Testis (tissue), 3 donors: ENCODE measurements around the gene ZMIZ1. TPM values are rescaled to one million over a fixed set of nuclear protein-coding genes. Genes with fewer than 3 reads are reported as not detected.

ENCODE experiments used
- DNase-seq: peaks from one replicate; pipeline ENCODE4 v3.0.0-alpha.2; 2019
- H3K27ac ChIP-seq, 2 donors: fragments of 200-600 bp; sonication (generic); one replicate each; pipeline ENCODE4 v1.5.1; 2019
- H3K27me3 ChIP-seq: fragments of 200-600 bp; sonication (generic); one replicate; pipeline ENCODE4 v1.5.1; 2019
- H3K36me3 ChIP-seq: fragments of 200-600 bp; sonication (generic); one replicate; pipeline ENCODE4 v1.5.1; 2017; ENCODE audit warnings: low read depth; ENCODE audit errors: missing control alignments
- H3K4me1 ChIP-seq: fragments of 200-600 bp; sonication (generic); one replicate; pipeline ENCODE4 v1.5.1; 2019
- H3K4me3 ChIP-seq, 2 donors: fragments of 200-600 bp; sonication (generic); one replicate each; pipeline ENCODE4 v1.5.1; 2017 to 2019
- H3K9me3 ChIP-seq: fragments of 200-600 bp; sonication (generic); one replicate; pipeline ENCODE4 v1.5.1; 2017
- POLR2A ChIP-seq: fragments of 450-650 bp; IDR thresholded peaks from one replicate; pipeline ENCODE4 v1.6.1; 2017; ENCODE audit warnings: antibody characterized with exemption, mild to moderate bottlenecking, moderate library complexity
- WGBS, 2 donors: methylation state at CpG; one replicate each; pipeline ENCODE4 v1.1.5; 2018; 5-methylcytosine and 5-hydroxymethylcytosine counted together
- intact Hi-C: fragments of 100-400 bp; cut with DNase I; formaldehyde crosslinking; loops from one replicate; pipeline ENCODE4 v1.15.1; 2023; ENCODE audit warnings: low total_unique reads
- polyA plus RNA-seq: library from polyadenylated mRNA; stranded (reverse); fragments of 350-450 nt; fragmentation: Illumina TruSeq; extraction: RNeasy Lipid Tissue Mini Kit (QIAGEN cat#74804); gene quantifications from one replicate; pipeline ENCODE4 v1.2.3, GENCODE V29; 2014; ENCODE audit warnings: low read depth, low replicate concordance; ENCODE audit not compliant: insufficient read depth
- total RNA-seq, 2 donors: library from RNA; depleted of rRNA; stranded (reverse); fragments of >200 nt; gene quantifications; one replicate each; pipeline ENCODE4 v1.2.3, GENCODE V29; 2016
- TF ChIP-seq, protein P1 (sequence below), 3 experiments: fragments of 450-650 bp in 2 of 3; fragments of 200-600 bp in 1 of 3; sonication (generic) in 1 of 3; IDR thresholded peaks; one replicate each; pipeline ENCODE4 v1.5.1; 2016 to 2019; ENCODE audit warnings: antibody characterized with exemption in 3 of 3, mild to moderate bottlenecking in 2 of 3, moderate library complexity in 1 of 3

The ZMIZ1 gene
- total and polyA plus RNA-seq, 3 donors from 2014 or later, result 15.2 to 22.0 (median 18.8) TPM

DNA sequence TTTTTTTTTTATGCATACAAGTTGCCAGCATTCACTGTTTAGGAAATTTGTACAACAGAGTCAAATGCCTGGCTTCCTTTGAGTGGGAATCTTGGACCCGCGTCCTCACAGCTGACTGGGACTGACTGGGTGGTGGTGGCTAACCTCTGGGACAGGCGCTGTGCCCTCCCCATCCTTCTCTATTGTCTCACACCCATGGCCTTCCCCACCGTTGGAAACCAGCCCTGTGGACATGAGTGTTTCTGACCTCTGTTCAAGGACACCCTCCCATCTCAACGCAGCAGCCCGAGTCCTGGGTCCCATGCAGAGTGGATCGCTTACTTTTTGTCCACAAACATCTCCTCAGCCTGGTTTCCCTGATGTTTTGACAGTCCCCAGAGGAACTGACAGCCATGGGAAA, 153.4 kb downstream of the ZMIZ1 start:
- DNase-seq, result peak; percentile 50
- peaks cover 44% of the 10 kb centered on the region for H3K4me1 ChIP-seq

DNA sequence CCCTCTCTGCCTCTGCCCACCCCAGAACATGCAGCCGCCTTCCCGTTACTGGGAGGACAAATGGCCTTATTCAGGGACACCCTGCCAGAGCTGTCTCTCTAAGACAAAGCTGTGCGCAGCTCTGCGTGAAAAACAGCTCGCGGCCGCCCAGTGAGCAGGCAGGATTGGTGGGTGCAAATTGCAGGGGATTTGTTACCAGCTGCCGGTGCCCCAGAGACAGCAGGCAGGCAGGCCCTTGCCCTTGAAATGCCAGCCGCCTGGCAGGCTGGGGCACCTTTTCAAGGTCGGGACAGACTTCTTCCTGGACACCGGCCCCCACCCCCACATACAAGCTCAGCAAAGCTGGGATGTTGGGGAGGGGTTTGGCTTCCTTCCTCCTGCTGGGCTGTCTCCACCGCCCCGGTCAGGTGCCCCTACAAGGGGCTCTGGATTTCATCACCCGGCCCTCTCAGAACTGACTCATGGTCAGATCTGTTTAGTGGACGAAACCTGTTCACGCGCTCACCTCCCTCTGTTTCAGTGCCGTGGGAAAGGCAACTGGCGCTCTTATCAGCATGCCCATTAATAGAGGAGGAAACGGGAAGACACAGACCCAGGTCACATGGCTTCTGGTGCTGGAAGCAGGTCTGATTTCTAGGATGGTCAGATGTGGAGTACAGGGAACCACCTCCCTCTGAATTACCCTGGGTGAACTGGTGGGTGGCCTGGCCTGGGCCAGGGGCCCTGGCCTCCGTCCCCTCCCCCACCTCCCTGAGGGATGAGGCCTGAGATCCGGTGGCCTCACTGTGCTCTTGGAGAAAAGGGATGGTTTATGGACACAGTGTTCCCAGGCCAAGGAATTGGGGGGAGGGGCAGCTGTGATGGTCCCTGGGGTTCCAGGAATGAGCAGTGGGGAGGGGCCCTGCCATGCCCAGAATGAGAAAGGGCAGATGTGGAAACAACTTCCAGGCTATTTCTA, 154.6 kb downstream of the ZMIZ1 start:
- H3K4me1 ChIP-seq, result peaks cover 44% of the 10 kb centered on the region
- 40 to 43% methylated on average over 16 to 22 of the region's 22 CpGs for WGBS, 2 donors
- H3K27me3 ChIP-seq, result no peaks in the 10 kb centered on the region
- intact Hi-C loops, result no loop called here
- no peak overlapping the region for H3K4me3 ChIP-seq
- no peaks in the 10 kb centered on the region for H3K9me3 ChIP-seq
- no peaks in the 10 kb centered on the region for H3K36me3 ChIP-seq
- H3K27ac ChIP-seq, result peak overlapping the region; percentile 4 to 52
- DNase-seq, result peak; percentile 67
- TF ChIP-seq, protein P1, sequence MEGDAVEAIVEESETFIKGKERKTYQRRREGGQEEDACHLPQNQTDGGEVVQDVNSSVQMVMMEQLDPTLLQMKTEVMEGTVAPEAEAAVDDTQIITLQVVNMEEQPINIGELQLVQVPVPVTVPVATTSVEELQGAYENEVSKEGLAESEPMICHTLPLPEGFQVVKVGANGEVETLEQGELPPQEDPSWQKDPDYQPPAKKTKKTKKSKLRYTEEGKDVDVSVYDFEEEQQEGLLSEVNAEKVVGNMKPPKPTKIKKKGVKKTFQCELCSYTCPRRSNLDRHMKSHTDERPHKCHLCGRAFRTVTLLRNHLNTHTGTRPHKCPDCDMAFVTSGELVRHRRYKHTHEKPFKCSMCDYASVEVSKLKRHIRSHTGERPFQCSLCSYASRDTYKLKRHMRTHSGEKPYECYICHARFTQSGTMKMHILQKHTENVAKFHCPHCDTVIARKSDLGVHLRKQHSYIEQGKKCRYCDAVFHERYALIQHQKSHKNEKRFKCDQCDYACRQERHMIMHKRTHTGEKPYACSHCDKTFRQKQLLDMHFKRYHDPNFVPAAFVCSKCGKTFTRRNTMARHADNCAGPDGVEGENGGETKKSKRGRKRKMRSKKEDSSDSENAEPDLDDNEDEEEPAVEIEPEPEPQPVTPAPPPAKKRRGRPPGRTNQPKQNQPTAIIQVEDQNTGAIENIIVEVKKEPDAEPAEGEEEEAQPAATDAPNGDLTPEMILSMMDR (IDR thresholded peaks at IDR 0.05), result no peak
- TF ChIP-seq POLR2A, result no peak

More for the DNA sequence above, 153.4 kb downstream of the ZMIZ1 start:
- intact Hi-C loops, result no loop called here
- Histone ChIP-seq H3K27ac (peak overlapping the region; percentile 14 to 39), H3K36me3 (no peaks in the 10 kb centered on the region), H3K4me3 (no peak overlapping the region), H3K9me3 (no peaks in the 10 kb centered on the region), H3K27me3 (no peaks in the 10 kb centered on the region)
- TF ChIP-seq, protein P1 (IDR thresholded peaks at IDR 0.05), result no peak
- no peak for TF ChIP-seq POLR2A
- 46 to 50% methylated on average over 7 of the region's 7 CpGs for WGBS, 2 donors

DNA sequence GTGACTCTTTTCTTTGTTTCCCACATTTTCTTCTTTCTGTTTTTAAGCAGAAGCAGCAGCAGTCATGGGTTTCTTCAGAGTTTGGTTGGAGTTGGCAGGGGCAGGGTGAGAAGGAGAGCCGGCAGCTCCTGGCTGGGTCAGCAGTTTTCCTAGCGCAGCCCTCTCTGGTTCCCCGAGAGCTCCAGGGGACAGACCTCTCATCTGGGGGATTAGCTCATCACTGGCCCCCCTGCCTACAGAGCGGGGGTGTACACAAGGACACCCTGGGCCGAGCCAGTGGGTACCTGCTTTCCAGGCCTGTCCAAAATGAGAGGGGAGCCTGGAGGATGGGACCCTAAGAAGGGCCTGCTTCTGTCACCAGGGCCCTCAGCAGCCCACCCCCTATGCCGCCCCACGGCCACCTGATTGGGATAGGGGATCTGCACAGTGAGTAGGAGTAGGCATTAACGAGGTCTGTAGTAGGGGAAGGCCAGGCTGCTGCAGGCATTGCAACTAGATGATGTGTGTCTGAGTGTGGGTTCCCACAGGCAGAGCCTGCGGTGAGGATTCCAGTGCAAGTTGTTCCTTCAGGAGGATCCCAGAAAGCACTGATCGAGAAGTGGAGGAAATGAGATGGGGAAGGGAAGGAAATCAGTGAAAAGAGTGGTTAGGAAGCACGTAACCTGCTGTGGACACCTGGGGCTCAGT, 155.6 kb downstream of the ZMIZ1 start:
- no peak overlapping the region for H3K4me3 ChIP-seq
- WGBS, 2 donors, result 68 to 78% methylated on average over 6 to 11 of the region's 11 CpGs
- TF ChIP-seq, protein P1 (IDR thresholded peaks at IDR 0.05), result no peak
- no peak for TF ChIP-seq POLR2A
- H3K9me3 ChIP-seq, result no peaks in the 10 kb centered on the region
- no peak overlapping the region for H3K27ac ChIP-seq
- intact Hi-C loops, result no loop called here
- no peaks in the 10 kb centered on the region for H3K36me3 ChIP-seq
- no peak for DNase-seq
- peaks cover 44% of the 10 kb centered on the region for H3K4me1 ChIP-seq
- H3K27me3 ChIP-seq, result no peaks in the 10 kb centered on the region

DNA sequence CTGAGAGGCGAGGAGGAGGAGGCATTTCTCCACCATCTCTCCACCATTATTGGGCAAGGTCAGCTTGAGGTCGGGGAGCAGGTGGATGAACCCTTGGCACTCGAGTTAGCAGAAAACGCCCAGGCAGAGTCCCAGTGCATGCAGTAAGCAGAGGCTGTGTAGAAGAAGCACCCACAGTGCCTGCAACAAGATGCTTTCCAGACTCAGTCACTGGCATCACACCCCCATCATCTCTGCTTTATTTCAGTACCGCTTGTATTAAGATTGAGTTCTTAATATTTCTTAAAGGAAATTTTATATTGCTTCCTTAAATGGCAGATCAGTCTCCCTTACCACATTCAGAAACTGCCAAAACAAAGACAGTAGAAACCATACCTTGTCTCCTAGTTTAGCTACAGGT, 156.2 kb downstream of the ZMIZ1 start:
- H3K27ac ChIP-seq, result no peak overlapping the region
- no peak overlapping the region for H3K4me3 ChIP-seq
- no peaks in the 10 kb centered on the region for H3K9me3 ChIP-seq
- intact Hi-C loops, result no loop called here
- TF ChIP-seq, protein P1 (IDR thresholded peaks at IDR 0.05), result no peak
- TF ChIP-seq POLR2A, result no peak
- no peaks in the 10 kb centered on the region for H3K36me3 ChIP-seq
- no peak for DNase-seq
- no peaks in the 10 kb centered on the region for H3K27me3 ChIP-seq
- WGBS, 2 donors, result 82 to 86% methylated on average over 4 to 5 of the region's 5 CpGs
- peaks cover 44% of the 10 kb centered on the region for H3K4me1 ChIP-seq
